ENCODE measurements around the gene USF2.

GRCh38 chr19:35260694-35261304, 8.0 kb upstream of the USF2 start:
- no peak for TF ChIP-seq REST (tag by site-specific recombination; IDR thresholded peaks at IDR 0.05)
- no peak for TF ChIP-seq PBX3 (CRISPR knock-in tag; IDR thresholded peaks at IDR 0.05)
- TF ChIP-seq, protein P1, sequence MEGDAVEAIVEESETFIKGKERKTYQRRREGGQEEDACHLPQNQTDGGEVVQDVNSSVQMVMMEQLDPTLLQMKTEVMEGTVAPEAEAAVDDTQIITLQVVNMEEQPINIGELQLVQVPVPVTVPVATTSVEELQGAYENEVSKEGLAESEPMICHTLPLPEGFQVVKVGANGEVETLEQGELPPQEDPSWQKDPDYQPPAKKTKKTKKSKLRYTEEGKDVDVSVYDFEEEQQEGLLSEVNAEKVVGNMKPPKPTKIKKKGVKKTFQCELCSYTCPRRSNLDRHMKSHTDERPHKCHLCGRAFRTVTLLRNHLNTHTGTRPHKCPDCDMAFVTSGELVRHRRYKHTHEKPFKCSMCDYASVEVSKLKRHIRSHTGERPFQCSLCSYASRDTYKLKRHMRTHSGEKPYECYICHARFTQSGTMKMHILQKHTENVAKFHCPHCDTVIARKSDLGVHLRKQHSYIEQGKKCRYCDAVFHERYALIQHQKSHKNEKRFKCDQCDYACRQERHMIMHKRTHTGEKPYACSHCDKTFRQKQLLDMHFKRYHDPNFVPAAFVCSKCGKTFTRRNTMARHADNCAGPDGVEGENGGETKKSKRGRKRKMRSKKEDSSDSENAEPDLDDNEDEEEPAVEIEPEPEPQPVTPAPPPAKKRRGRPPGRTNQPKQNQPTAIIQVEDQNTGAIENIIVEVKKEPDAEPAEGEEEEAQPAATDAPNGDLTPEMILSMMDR (tag by site-specific recombination; IDR thresholded peaks at IDR 0.05), result no peak; the same call in 1 of the 2 replicates
- TF ChIP-seq ZBTB7A (tag by site-specific recombination; IDR thresholded peaks at IDR 0.05; ENCODE audit: low read depth), result no peak
- no peak for TF ChIP-seq ZFP3 (tag by site-specific recombination; IDR thresholded peaks at IDR 0.05; ENCODE audit: low read depth)
- TF ChIP-seq YY1 (tag by site-specific recombination; IDR thresholded peaks at IDR 0.05), result no peak
- no peak for TF ChIP-seq ZNF555 (tag by site-specific recombination; conservative IDR thresholded peaks at IDR 0.05)
- TF ChIP-seq, protein P2, sequence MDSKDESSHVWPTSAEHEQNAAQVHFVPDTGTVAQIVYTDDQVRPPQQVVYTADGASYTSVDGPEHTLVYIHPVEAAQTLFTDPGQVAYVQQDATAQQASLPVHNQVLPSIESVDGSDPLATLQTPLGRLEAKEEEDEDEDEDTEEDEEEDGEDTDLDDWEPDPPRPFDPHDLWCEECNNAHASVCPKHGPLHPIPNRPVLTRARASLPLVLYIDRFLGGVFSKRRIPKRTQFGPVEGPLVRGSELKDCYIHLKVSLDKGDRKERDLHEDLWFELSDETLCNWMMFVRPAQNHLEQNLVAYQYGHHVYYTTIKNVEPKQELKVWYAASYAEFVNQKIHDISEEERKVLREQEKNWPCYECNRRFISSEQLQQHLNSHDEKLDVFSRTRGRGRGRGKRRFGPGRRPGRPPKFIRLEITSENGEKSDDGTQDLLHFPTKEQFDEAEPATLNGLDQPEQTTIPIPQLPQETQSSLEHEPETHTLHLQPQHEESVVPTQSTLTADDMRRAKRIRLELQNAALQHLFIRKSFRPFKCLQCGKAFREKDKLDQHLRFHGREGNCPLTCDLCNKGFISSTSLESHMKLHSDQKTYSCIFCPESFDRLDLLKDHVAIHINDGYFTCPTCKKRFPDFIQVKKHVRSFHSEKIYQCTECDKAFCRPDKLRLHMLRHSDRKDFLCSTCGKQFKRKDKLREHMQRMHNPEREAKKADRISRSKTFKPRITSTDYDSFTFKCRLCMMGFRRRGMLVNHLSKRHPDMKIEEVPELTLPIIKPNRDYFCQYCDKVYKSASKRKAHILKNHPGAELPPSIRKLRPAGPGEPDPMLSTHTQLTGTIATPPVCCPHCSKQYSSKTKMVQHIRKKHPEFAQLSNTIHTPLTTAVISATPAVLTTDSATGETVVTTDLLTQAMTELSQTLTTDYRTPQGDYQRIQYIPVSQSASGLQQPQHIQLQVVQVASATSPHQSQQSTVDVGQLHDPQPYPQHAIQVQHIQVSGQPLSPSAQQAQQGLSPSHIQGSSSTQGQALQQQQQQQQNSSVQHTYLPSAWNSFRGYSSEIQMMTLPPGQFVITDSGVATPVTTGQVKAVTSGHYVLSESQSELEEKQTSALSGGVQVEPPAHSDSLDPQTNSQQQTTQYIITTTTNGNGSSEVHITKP (tag by site-specific recombination; IDR thresholded peaks at IDR 0.05), result no peak
- TF ChIP-seq SP2 (tag by site-specific recombination; IDR thresholded peaks at IDR 0.05), result no peak
- no peak for TF ChIP-seq ZNF416 (tag by site-specific recombination; IDR thresholded peaks at IDR 0.05)
- TF ChIP-seq TCF7L2 (IDR thresholded peaks at IDR 0.05; ENCODE audit: borderline replicate concordance, low read depth, low read length), result no peak
- TF ChIP-seq ZBTB10 (tag by site-specific recombination; IDR thresholded peaks at IDR 0.05), result no peak
- TF ChIP-seq ZBTB49 (tag by site-specific recombination; IDR thresholded peaks at IDR 0.05; ENCODE audit: low read depth), result no peak

Data from HEK293 (cell line).